GM19395 (cell line): ENCODE data around the gene S100A10.

Experiments
- ATAC-seq: cut with Tn5 transposase; IDR thresholded peaks from one replicate; pipeline ENCODE4 v1.9.1; 2021; ENCODE audit warnings: mild to moderate bottlenecking, moderate library complexity; ENCODE audit not compliant: unreplicated experiment

S100A10 gene

DNA sequence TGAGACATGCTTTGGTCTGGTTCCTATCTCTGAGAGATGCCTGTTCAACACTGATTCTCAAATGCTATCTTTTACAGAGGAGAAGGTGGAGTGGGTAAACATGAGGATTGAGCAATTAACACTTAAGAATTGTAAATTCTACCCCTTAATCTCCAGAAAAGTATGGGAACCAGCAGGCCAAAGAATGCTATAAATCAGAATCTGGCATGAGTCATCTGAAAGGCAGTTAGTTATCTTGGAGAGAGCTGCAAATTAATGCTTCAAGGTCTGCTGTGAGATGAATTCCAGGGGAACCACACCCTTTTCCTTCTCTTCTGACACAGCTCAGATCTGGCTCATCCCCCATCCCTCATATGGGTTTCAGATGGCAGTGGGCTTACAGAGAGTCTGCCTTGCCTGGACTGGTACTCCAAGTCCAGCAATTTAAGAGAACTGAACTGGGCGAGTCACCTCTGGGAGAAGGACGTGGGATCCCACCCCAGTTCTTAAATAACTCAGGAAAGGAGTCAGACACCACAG lies 5.2 kb downstream of the S100A10 start:
- no peak for ATAC-seq

DNA sequence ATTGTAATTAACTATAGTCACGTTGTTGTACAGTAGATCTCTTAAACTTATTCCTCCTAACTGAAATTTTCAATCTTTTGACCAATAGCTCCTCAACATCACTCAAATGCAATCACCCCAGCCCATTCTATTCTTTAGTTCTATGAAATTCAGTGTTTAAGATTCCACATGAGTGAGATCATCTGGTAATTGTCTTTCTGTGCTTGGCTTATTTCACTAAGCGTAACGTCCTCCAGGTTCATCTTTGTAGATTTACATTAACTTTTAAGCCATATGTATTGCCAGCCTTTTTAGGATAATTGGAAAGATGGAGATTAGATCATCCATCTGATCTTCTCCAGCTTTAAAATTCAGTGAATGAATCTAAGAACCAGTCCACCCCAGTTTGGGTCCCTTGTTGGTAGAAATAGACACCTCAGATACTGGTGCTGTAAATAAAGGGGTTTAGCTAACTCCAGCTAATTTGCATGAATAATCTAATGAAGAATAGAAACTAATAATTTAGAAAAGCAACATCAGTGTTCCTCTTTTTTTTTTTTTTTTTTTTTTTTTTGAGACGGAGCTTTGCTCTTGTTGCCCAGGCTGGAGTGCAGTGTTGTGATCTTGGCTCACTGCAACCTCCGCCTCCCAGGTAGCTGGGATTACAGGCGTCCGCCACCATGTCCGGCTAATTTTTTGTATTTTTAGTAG lies 7.0 kb downstream of the S100A10 start:
- ATAC-seq, result no peak

DNA sequence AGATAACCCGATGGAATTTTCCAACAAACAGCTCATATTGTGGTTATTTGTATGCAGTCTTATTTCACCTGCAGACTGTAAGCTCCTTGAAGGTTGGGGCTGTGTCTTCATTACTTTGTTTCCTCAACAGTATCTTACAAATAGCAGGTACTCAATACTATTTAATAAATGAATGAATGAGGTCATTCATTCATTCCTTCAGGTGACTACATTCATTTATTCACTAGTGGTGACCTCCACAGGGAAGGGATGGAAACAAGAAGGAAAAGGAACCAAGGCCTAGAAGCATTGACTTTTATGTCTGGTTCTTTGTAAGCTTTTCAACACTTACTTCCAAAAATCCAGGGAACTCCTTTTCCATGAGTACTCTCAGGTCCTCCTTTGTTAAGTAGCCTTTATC lies 7.9 kb downstream of the S100A10 start:
- no peak for ATAC-seq

DNA sequence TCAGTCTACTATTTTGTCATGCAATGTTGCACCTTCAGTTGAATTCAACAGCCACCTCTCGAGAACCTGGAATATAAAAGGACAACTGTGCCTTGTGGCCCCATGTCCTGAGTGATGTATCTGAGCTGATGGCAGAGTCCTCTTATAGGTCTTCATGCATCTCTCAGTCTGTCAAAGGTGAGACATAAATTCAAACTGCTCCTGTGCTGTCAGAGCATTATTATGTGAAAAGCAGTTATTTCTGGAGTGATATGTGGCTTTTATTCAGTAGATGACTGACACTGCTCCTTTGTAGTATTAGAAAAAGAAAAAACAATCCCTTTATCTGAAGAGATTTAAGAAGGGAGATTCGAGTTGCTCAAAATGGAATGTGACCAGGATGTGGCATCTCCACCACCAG lies 8.4 kb downstream of the S100A10 start:
- ATAC-seq, result no peak

DNA sequence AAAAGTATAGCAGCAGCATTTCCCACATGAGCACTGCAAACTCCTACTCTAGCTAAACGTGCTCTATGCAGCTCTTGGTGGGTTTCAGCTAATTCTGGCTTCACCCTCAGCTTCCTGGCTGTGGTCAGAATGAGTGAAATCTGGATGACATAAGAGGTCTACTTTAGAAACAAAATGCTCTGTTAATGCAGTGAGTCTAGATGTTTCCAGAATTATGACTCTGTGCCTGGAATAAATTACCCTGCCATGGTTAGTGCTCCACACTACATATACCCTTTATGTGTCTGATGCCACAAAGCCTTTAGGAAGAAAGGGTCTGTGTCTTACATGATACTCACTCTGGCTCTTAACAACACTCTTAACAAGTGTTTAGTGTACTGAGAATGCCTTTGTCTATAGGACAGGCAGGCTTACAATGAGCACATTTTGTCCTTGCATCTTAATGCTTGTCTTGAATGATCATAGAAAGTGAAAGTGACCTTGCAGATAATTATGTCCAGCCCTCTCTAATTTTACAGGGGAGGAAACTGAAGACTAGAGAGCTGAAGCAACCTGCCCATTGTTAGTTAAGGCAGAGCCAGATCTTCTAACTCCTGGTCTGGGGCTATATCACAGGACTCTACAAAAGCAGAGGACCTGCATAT lies 9.2 kb downstream of the S100A10 start:
- peak; percentile 76 for ATAC-seq

DNA sequence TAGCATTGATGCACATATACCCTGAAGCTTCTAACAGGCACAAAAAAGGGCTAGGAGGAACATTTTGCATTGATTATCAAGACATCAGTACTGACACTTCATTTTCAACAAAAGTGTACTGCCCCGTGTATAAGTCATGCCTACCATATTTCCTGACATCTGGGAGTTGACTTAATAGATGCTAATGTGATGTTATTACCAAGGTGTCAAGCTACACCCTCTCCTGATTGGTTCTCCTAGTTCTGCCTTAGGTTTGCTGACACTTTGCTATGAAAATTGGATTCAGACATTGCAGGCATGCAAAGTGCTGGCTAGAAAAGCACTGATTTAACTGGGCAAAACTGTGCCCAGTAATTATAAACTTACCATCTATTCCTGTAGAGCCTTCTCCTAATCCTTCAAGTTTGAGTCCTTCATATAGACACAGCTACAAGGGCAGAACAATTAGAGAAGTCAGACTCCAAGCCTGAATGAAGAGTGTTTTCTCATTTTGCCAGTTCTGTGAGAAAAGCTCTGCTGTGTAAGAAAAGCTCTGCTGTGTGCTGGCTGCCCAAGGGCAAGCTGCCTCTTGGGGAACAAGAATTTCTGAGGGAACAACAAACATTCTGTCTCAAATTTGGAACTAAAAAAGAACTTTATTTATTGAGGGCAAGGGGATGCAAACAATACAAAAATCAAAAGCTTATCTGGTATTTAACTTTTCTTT lies 11.2 kb downstream of the S100A10 start:
- no peak for ATAC-seq

DNA sequence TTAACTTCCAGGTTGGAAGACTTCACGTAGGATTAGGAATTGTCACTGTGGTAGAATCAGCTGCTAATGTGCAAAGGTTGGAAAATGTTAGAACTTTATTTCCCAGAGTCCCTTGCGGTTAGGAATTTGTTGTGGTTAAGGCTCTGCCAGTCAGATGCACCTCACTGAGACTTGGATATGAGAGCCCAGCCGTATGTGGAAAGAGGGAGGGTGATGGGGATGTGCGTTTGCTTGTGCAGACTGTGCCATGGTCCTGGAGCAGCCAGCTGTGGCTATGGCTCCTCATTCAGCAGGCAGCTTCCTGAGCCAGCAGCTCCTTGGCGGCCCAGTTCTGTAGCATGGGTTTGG lies 12.5 kb downstream of the S100A10 start:
- ATAC-seq, result no peak

DNA sequence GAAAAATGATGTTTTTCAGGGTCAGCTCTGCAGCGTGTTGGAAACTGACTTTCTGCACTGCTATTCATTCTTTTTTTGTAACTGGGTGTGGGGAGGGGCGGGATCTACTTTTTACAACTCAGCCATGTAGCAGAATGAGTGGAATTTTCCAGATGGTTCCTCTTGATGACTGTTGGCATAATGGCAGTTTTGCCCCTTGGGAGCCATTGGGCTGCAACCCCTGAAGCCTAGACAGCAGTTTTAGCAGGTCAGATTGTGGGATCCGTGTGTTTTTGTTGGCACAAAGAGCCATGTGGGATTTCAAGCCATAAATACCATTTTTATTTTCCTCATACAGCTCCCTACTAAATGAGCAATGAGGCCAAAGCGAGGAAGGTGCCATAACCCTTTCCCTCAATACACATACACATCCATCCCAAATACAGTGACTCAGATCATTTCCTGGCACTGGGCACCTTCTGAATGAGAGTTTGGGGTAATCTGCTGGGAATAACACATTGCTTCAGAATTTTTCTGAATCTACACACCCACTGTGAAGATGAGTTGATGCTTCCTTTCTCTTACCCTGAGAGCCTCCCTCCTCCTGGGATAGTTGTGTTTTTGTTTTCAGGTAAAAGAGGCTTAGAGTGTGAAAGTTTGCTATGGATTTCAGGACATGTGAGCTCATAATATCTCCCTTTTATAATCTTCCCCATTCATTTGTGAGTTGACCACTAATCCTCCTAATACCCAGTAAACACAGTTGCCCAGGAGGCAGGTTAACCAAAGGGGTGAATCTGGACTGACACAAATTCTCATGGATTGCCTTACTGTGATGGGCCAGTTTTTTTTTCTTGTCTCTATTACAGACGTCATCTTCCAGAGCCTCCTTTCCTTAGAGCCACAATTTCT lies 13.1 kb downstream of the S100A10 start:
- no peak for ATAC-seq

DNA sequence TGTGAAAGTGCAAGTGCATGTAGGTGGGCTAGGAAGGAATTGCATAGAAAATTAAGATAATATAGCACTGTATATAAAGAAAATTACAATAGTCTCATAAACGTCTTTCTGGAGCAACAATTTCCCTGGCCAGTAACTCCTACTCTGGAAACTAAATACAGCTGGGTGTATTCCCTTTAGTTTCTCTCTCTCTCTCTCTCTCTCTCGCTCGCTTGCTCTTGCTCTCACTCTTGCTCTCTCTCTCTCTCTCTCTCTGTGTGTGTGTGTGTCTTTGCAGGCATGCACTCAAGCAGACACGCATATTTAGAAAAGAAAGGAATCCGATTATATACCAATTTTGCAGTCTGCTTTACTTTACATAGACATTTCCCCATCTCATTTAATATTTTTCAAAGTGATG lies 14.7 kb downstream of the S100A10 start:
- no peak for ATAC-seq

DNA sequence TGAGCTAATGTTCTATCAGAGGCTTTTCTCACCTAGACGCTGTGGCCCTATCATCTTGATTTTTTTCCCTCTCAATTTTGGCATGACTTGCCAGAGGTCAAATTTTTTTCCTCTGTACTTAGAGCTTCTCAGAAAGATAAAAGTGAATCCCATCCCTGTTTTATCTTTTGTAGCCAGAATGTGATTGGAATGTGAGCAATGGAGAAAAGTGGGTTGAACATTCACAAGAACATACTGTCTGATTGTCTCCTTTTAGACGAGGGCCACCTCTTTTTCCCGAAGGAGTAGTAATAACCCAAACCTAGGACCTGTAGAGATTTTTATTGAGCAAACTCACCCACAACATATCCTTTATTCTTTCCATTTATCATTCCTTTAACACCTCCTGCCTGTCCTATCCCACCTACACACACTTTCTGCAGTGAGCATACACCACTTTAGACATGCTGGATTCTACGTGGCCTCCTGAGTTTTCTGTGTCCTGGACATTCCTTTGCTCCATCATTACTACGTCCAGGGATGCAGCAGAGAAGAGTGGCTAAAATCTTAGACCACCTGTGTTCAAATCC lies 15.9 kb downstream of the S100A10 start:
- no peak for ATAC-seq

DNA sequence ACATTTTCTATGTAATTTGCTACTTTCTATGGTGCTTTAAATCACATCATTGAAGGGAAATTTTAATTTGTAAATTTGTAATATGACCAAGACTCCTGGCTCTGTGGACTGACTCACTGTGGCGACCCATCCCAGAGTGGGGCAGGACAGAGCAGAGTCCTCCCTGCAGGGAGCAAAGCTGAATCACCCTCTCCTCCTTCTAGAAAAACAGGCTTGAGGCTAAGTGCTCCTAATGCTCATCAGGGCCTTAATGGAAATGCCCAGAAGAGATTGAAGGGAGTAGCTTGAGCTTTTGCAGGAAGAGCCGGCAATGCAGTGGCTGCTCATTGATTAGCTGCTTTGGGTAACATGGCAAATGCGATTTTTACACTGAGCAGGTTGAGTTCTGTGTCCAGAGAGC lies 16.8 kb downstream of the S100A10 start:
- no peak for ATAC-seq

DNA sequence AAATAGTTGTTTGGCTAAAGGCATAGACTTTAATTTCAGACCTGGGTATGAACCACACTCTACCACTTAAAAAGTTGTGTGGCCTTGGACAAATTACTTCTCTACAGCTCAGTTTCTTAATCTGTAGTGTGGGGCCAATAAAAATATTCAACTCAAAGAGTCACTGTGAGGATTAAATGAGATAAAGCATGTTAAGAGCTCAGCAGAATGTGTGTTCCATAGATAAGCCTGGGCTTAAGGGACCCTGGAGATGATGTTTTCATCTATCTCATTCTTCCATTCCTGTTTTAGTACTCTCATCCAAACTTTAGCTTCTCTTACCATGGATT lies 17.7 kb downstream of the S100A10 start:
- no peak for ATAC-seq

DNA sequence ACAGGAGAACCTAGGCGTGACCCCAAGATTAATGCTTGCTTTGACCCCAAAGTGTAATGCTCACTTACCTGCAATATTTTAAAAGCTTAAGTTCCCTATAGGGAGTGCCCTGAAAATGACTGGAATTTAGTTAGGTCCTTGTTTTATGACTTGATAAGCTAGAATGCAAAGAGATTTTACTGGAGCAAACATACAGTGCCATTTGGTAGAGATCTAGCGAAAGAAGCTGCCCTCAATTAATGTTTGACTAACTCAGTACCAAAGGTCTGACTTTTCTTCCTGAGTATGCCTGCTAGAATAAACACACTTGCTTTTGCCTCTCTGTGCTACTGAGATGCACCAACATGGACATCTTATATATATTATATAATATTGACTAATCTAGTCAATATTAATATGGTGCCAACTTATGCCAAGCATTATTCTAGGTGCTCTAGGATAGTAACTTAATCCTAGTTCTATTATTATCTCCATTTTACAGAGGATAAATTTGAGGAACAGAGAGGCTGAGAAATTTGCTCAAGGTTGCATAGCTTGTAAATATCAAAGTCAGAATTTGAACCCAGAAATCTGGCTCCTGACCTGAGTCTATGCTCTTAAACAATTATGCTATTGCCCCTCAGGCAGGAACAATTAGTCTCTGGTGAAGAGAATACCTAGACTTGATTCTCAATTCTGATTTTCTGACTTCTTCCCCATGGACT lies 18.2 kb downstream of the S100A10 start:
- no peak for ATAC-seq

DNA sequence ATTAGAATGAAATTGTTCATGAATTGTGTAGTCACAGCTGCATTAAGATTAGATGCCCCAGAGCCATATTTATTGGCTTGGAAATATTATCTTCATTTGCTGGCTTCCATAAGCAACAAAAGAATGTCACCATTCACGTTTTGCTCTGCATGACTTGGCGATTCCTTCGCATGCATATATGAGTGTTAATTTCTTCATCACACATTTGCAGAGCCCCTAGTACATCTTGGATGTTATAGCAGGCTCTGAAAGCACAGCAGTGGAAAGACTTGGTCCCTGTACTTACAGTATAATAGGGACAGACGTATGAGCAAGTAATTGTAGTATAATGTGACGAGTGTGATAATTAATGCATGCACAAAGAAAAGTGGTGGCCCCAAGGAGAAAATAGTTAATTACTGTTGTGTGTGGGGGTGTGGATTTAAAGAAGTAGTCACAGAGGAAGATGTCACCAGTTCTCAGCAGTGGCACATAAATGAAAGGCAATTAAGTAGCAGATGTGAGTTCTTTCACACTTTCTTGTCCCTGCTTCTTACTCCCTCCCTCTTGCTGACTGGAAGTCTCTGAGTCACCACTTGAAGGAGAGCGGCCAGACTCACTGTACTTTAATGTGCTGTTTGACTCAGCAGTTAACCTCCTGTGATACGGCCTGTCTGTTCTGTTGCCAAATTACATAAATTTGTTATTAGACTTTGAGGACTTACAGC lies 21.0 kb downstream of the S100A10 start:
- ATAC-seq, result no peak

DNA sequence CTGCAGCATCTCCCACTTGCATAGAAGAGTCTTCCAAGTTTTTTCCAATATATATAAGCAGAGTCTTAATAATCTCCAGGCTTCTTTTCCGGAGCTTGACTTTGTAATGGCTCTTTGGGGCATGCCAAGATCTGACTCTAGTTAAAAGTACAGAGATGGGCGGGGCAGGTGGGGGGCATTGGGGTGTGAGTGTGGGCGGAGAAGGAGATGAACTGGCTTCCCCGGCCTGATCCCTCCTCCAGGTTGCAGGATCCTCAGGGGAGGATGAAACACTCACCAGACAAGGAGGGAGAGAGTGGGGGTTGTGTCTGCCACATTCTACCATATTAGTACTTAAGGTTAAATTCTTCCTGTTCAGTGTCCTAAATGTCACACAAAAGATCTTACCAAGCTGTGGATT lies 23.0 kb downstream of the S100A10 start:
- no peak for ATAC-seq

DNA sequence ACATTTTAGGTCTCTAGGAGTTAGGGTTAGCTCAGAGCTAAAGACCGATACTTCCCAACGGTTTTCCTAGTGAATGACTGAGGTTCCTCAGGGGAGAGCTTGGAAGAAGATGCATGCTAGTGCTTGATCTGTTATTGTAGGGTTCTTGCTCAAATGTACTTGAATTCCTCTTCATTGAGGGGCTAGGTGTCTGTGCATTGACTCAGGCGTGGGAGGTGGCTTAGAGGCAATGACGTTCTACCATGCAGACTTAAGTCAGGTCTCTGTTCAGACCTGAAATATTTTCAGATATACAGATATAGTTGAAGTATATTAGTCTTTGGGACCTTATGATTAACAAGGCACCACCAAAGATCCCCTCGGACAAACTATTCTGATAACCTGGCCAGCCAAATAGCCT lies 23.5 kb downstream of the S100A10 start:
- ATAC-seq, result no peak

DNA sequence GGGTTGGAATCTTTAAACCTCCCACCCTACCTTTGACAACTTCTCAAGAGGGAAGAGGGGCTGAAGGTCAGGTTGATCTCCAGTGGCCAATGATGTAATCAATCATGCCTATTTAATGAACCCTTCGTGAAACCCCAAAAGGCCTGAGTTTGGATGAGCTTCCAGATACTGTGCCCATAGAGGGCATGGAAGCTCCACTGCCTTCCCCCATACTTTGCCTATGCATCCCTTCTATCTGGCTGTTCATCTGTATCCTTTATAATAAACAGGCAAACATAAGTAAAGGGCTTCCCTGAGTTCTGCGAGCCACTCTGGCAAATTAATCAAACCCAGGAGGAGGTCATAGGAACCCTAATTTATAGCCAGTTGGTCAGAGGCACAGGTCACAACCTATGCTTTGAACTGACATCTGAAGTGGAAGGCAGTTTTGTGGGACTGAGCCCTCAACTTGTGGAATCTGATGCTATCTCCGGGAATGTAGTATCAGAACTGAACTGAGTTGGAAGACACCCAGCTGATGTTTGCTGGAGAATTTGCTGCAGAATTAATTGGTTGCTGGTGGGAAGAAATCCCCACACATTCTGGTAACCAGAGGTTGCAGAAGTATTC lies 24.8 kb downstream of the S100A10 start:
- no peak for ATAC-seq

DNA sequence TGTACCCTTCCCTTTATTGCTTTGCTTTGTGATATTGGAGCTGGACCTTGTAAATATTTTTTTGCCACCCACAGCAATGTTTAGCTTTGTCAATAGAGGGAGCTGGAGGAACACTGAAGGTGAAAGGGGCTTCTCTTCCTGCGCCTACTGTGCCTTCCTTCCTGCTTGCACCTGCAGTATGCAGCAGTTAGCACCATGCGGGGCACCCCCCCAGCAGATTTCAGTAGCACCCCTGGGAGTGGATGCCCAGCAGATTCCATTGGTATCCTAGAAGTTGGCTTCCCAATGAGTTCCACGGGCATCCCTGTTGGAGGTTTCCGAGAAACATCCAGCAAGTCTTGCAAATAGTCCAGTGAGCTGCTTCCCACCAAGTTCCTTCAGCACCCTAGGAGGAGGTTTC lies 25.6 kb downstream of the S100A10 start:
- ATAC-seq, result no peak

DNA sequence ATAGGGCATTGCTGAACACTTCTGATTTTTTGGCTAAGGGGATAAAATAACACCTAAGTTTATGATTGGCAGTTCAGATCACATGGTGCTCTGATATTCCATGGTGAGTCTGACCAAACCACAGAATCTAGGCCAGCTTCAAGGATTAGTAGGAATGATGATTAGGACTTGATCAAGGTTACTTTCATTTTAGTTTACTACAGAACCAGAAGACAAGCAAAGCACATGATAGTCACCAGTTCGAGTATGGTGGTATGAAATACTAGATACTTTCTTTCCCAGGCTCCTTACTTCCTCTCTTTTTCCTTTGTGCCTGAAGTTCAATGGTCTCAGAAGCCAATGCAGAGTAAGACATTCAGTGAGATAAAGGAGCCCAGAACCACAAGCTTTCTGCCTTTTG lies 26.6 kb downstream of the S100A10 start:
- ATAC-seq, result no peak
